MM.1S (cell line): ENCODE results near the gene PRMT7.

Experiments used
- DNase-seq: peaks from one replicate; pipeline ENCODE4 v3.0.0-alpha.2; 2015
- H2AFZ ChIP-seq: fragments of 300-600 bp; sonication (generic); 2 replicates; pipeline ENCODE4 v1.6.0; 2016; ENCODE audit warnings: antibody characterized with exemption, low read length
- H3F3A ChIP-seq: fragments of 300-600 bp; sonication (generic); 2 replicates; pipeline ENCODE4 v1.6.1; 2016; ENCODE audit warnings: mild to moderate bottlenecking, antibody characterized with exemption, low read length, moderate library complexity, mixed read lengths; ENCODE audit not compliant: insufficient read depth
- H3K27ac ChIP-seq: fragments of 300-600 bp; sonication (generic); 2 replicates; pipeline ENCODE4 v1.5.1; 2016; ENCODE audit warnings: mild to moderate bottlenecking, low read length
- H3K27me3 ChIP-seq: fragments of 300-600 bp; sonication (generic); replicated peaks from 2 replicates; pipeline ENCODE4 v1.6.0; 2016; ENCODE audit warnings: low read length; ENCODE audit not compliant: insufficient read depth
- H3K36me3 ChIP-seq: fragments of 300-600 bp; sonication (generic); replicated peaks from 2 replicates; pipeline ENCODE4 v1.6.1; 2016; ENCODE audit warnings: mild to moderate bottlenecking, low read length, mixed read lengths; ENCODE audit not compliant: insufficient read depth
- H3K4me1 ChIP-seq: fragments of 300-600 bp; sonication (generic); 2 replicates; pipeline ENCODE4 v1.6.1; 2016; ENCODE audit warnings: low read length, mixed read lengths
- H3K4me2 ChIP-seq: fragments of 300-600 bp; sonication (generic); 2 replicates; pipeline ENCODE4 v1.6.0; 2016; ENCODE audit warnings: low read depth, low read length
- H3K4me3 ChIP-seq: fragments of 300-600 bp; sonication (generic); 2 replicates; pipeline ENCODE4 v1.5.1; 2016; ENCODE audit warnings: low read length, mixed read lengths
- H3K79me2 ChIP-seq: fragments of 300-600 bp; sonication (generic); 2 replicates; pipeline ENCODE4 v1.6.1; 2016; ENCODE audit warnings: mixed run types, low read length, mixed read lengths
- H3K9ac ChIP-seq: fragments of 300-600 bp; sonication (generic); 2 replicates; pipeline ENCODE4 v1.6.1; 2016; ENCODE audit warnings: low read length, mixed read lengths
- H3K9me2 ChIP-seq: fragments of 300-600 bp; sonication (generic); replicated peaks from 2 replicates; pipeline ENCODE4 v1.6.1; 2016; ENCODE audit warnings: mild to moderate bottlenecking, low read length, mixed read lengths; ENCODE audit not compliant: insufficient read depth
- H3K9me3 ChIP-seq: fragments of 300-600 bp; sonication (generic); replicated peaks from 2 replicates; pipeline ENCODE4 v1.6.1; 2016; ENCODE audit warnings: mild to moderate bottlenecking, low read length, mixed read lengths; ENCODE audit not compliant: insufficient read depth
- H4K20me1 ChIP-seq: fragments of 300-600 bp; sonication (generic); 2 replicates; pipeline ENCODE4 v1.6.1; 2016; ENCODE audit warnings: mild to moderate bottlenecking, low read length, moderate library complexity, mixed read lengths; ENCODE audit not compliant: insufficient read depth
- EZH2 ChIP-seq: fragments of 300-600 bp; sonication (generic); optimal IDR thresholded peaks from 2 replicates; pipeline ENCODE3; 2017; ENCODE audit warnings: low read depth, mild to moderate bottlenecking, antibody characterized with exemption, low read length, mixed read lengths
- EZH2phosphoT487 ChIP-seq: fragments of 300-600 bp; sonication (generic); IDR thresholded peaks from 2 replicates; pipeline ENCODE4 v1.6.1; 2018; ENCODE audit warnings: antibody characterized with exemption, low read length
- TF ChIP-seq, protein P1 (sequence below): fragments of 300-600 bp; sonication (generic); IDR thresholded peaks from 2 replicates; pipeline ENCODE4 v1.5.1; 2016; ENCODE audit warnings: antibody characterized with exemption, low read length, mixed read lengths

The PRMT7 gene

DNA sequence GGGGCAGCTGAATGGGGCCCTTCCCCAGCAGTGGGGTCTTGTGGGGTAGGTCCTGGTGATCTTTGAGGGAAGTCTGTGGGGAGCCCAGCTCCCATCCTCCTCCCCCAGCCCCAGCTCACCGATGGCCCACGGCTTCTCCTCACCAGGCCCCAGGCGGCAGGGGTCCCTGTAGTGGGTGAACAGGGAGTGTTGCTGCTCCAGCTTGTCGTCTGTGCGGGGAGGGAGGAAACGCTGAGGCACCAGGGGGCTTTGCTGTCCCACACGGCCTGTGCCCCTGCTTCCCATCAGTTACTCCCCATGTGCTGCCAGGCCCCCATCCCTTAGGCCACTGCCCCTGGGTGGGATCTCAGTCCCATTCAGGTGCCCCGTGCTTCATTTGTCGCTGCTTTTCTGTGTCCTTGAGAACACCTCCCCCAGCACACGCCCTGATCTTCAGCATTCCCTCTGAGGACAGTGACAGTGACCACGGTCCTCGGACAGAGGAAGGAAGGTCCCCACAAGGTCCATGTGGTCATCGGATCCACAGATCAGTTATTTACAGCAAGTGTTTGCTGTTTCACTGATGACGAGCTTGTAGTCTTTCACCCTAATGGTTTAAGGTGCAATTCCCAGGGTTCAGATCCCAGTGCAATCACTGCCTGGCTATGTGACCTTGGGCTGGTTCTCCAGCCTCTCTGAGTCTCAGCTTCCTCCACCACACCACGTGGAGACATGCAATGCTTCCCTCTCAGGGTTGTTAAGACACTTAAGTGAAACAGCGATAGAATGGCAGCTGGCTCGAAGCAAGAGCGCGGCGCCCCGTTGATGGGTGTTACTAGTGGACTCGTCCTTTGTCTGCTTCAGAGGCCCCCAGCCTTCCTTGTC, 53.1 kb downstream of the PRMT7 start:
- Histone ChIP-seq H3K4me2 (no peak overlapping the region), H3K9ac (no peak overlapping the region), H4K20me1 (no peaks in the 10 kb centered on the region), H3K4me1 (peaks cover 17% of the 10 kb centered on the region), H3K9me2 (no peaks in the 10 kb centered on the region), H3F3A (peaks cover 11% of the 10 kb centered on the region; the same call in 1 of the 2 replicates), H3K27ac (no peak overlapping the region), H3K9me3 (no peaks in the 10 kb centered on the region), H3K4me3 (no peak overlapping the region), H3K36me3 (no peaks in the 10 kb centered on the region), H3K27me3 (no peaks in the 10 kb centered on the region), H2AFZ (no peak overlapping the region), H3K79me2 (peaks cover 5% of the 10 kb centered on the region; the same call in 1 of the 2 replicates)
- TF ChIP-seq, protein P1, sequence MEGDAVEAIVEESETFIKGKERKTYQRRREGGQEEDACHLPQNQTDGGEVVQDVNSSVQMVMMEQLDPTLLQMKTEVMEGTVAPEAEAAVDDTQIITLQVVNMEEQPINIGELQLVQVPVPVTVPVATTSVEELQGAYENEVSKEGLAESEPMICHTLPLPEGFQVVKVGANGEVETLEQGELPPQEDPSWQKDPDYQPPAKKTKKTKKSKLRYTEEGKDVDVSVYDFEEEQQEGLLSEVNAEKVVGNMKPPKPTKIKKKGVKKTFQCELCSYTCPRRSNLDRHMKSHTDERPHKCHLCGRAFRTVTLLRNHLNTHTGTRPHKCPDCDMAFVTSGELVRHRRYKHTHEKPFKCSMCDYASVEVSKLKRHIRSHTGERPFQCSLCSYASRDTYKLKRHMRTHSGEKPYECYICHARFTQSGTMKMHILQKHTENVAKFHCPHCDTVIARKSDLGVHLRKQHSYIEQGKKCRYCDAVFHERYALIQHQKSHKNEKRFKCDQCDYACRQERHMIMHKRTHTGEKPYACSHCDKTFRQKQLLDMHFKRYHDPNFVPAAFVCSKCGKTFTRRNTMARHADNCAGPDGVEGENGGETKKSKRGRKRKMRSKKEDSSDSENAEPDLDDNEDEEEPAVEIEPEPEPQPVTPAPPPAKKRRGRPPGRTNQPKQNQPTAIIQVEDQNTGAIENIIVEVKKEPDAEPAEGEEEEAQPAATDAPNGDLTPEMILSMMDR: no peak
- no peak for TF ChIP-seq EZH2phosphoT487
- DNase-seq: no peak

DNA sequence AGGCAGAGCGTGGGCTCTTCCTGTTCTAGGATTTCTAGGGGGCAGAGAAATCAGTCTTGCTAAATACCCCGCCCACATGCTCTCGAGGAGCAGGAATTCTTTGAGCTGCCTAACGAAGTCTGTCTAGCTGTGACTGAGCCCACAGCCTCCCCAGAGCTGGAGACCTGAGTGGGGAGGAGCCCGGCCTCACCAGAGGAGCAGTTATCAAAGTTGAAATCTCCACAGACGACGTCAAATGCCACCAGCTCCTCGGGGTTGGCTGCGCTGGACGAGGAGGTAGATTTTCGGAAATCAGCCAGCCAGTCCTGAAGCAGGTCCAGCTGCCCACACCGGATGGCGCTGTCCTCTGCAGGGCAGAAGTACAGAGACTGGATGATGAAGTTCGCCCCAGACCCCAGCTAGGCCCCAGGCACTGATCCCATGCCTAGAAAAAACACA, 53.8 kb downstream of the PRMT7 start:
- H3K79me2 ChIP-seq: peaks cover 5% of the 10 kb centered on the region; the same call in 1 of the 2 replicates
- H3K4me3 ChIP-seq: no peak overlapping the region
- no peak overlapping the region for H2AFZ ChIP-seq
- no peaks in the 10 kb centered on the region for H3K9me3 ChIP-seq
- H3K4me1 ChIP-seq: peaks cover 22% of the 10 kb centered on the region
- H4K20me1 ChIP-seq: no peaks in the 10 kb centered on the region
- H3K9me2 ChIP-seq: no peaks in the 10 kb centered on the region
- H3K4me2 ChIP-seq: no peak overlapping the region
- no peaks in the 10 kb centered on the region for H3K27me3 ChIP-seq
- H3K36me3 ChIP-seq: no peaks in the 10 kb centered on the region
- H3F3A ChIP-seq: peaks cover 17% of the 10 kb centered on the region
- DNase-seq: no peak
- H3K9ac ChIP-seq: no peak overlapping the region
- H3K27ac ChIP-seq: no peak overlapping the region
- TF ChIP-seq, protein P1: peak; percentile 12; the same call in 1 of the 2 replicates
- TF ChIP-seq EZH2: no peak
- no peak for TF ChIP-seq EZH2phosphoT487

DNA sequence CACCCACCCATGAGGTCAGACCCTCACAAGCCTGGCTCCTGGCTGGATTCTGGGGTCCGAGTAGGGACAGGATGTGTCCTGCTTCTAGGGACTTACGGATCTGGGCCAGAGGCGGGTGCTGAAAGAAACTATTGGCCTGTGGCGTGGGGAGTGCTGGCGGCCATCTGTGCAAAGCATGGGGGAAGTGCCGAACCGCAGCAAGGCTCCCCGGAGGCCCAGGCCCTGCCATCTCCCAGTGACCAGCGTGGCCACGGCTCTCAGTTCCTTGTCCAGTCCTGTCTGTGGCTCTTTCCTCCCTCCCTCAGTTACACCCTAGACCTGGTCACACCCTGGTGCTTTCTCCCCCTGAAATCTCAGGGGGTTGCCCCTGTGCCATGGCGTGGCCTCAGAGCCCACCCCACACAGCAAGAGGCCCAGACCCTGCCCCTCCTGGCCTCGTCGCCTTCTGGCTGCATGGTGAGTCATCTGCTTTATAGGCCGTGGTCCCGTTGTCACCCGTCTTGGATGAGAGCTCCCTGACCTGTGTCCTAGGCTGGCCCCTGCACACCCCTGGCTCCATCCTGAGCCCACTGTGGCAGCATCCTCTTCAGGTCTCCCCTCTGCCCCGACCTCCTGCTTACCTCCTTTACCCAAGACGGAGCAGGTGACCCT, 54.5 kb downstream of the PRMT7 start:
- Histone ChIP-seq H4K20me1 (no peaks in the 10 kb centered on the region), H3K4me1 (peaks cover 28% of the 10 kb centered on the region), H2AFZ (no peak overlapping the region), H3K4me3 (no peak overlapping the region), H3K9me2 (no peaks in the 10 kb centered on the region), H3K27ac (no peak overlapping the region), H3K4me2 (no peak overlapping the region), H3K9me3 (no peaks in the 10 kb centered on the region), H3K36me3 (no peaks in the 10 kb centered on the region), H3F3A (peaks cover 23% of the 10 kb centered on the region), H3K9ac (no peak overlapping the region), H3K79me2 (peaks cover 5% of the 10 kb centered on the region; the same call in 1 of the 2 replicates), H3K27me3 (no peaks in the 10 kb centered on the region)
- no peak for DNase-seq
- TF ChIP-seq EZH2: no peak
- TF ChIP-seq, protein P1: no peak
- no peak for TF ChIP-seq EZH2phosphoT487
